ENCODE results near the gene ZNF575.

DNA sequence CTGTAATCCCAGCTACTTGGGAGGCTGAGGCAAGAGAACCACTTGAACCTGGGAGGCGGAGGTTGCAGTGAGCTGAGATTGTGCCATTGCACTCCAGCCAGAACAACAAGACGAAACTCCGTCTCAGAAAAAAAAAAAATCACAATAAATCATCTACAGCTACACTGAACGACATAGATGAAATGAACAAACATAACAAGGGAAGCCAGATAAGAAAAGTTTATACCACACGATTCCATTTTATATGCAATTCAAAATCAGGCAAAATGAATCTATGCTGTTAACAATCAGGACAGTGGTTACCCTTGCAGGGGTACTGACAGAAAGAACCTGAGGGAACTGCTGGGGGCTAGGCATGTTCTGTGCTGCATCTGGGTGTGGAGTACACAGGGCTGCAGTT lies 36.7 kb downstream of the ZNF575 start:
- TF ChIP-seq GATA2 (IDR thresholded peaks at IDR 0.05; ENCODE audit: low read depth, low read length), result no peak
- no peak for TF ChIP-seq GATA3 (IDR thresholded peaks at IDR 0.05; ENCODE audit: low read depth, low read length)
